Body of pancreas (tissue), 4 donors: Measurements from ENCODE around the gene EML6.

ENCODE experiments used
- CTCF ChIP-seq, 7 experiments: fragments of 450-650 bp in 4 of 7; fragments of 200-600 bp in 3 of 7; sonication (generic) in 3 of 7; IDR thresholded peaks; one replicate each; pipeline ENCODE4 v1.5.1; 2016 to 2019; ENCODE audit warnings: antibody characterized with exemption in 7 of 7
- POLR2A ChIP-seq, 3 donors: fragments of 450-650 bp; IDR thresholded peaks; one replicate each; pipeline ENCODE4 v1.6.1; 2016; ENCODE audit warnings: antibody characterized with exemption in 3 of 3, mild to moderate bottlenecking in 2 of 3

- no peak for TF ChIP-seq CTCF (IDR thresholded peaks at IDR 0.05)
- no peak for TF ChIP-seq POLR2A (IDR thresholded peaks at IDR 0.05)
Observed at GRCh38 chr2:54872780-54873179, 149.3 kb downstream of the EML6 start.
